ENCODE results near the gene CLRN2. TPM values are rescaled to one million over a fixed set of nuclear protein-coding genes. Genes with fewer than 3 reads are reported as not detected.

CLRN2 gene
- total and polyA plus RNA-seq, 2 of the 4 experiments (the other 2 are of a cell fraction) = not detected

GRCh38 chr4:17480210-17480927 is 34.6 kb upstream of the CLRN2 start:
- no peaks in the 10 kb centered on the region for H4K20me1 ChIP-seq (ENCODE audit: insufficient read depth, low read length)
- no peak for ATAC-seq (ENCODE audit: low read depth)
- no peak overlapping the region for H2AK9ac ChIP-seq (replicated peaks; ENCODE audit: low read depth, low read length, poor library complexity)
- H3K56ac ChIP-seq (ENCODE audit: extremely low read depth, insufficient read depth, low read length) = no peak overlapping the region
- H3K9me3 ChIP-seq (ENCODE audit: control insufficient read depth, insufficient read depth, low read length) = peaks cover 4% of the 10 kb centered on the region
- H3K9ac ChIP-seq (ENCODE audit: low read depth, low read length) = no peak overlapping the region
- H3K14ac ChIP-seq (replicated peaks; ENCODE audit: low read depth, low read length) = no peak overlapping the region
- no peak overlapping the region for H4K8ac ChIP-seq (ENCODE audit: low read depth in 2 of 2, low read length in 2 of 2)
- H3K4me1 ChIP-seq (ENCODE audit: control insufficient read depth, insufficient read depth, low read length) = no peaks in the 10 kb centered on the region
- in situ Hi-C loops (cut with MboI; ENCODE audit: low sequenced_read_pairs) = no loop called here
- dilution Hi-C loops (cut with HindIII; ENCODE audit: low sequenced_read_pairs, unreplicated experiment) = no loop called here
- H3K27me3 ChIP-seq (ENCODE audit: control insufficient read depth, insufficient read depth, low read length) = no peaks in the 10 kb centered on the region
- no peak overlapping the region for H4K5ac ChIP-seq (ENCODE audit: low read depth, low read length)
- H3K9me1 ChIP-seq (ENCODE audit: insufficient read depth, low read length) = no peaks in the 10 kb centered on the region
- H2AFZ ChIP-seq (replicated peaks; ENCODE audit: low read length, poor library complexity) = no peak overlapping the region
- H3K79me1 ChIP-seq (ENCODE audit: low read depth in 1 of 2, low read length in 2 of 2) = no peaks in the 10 kb centered on the region
- H4K91ac ChIP-seq (ENCODE audit: insufficient read depth, low read depth, low read length) = no peak overlapping the region
- no peak overlapping the region for H3K4me3 ChIP-seq (ENCODE audit: insufficient read depth, low read depth, low read length)
- DNase-seq = no peak
- no peak overlapping the region for H2BK5ac ChIP-seq (ENCODE audit: low read depth, low read length, poor library complexity, severe bottlenecking)
- no peak overlapping the region for H3K23ac ChIP-seq (ENCODE audit: low read depth, low read length)
- H2BK120ac ChIP-seq (ENCODE audit: low read depth, low read length) = no peak overlapping the region
- 80% methylated on average over 1 of the region's 7 CpGs; no CpG with 5 or more reads in 1 of the 2 experiments for WGBS, 2 experiments (ENCODE audit: extremely low coverage in 2 of 2, insufficient read length in 1 of 2)
- BruUV-seq (replicated peaks) = no TSS peak
- H3K4me2 ChIP-seq (ENCODE audit: low read depth, low read length) = no peak overlapping the region
- H2AK5ac ChIP-seq (ENCODE audit: low read depth, low read length) = no peak overlapping the region
- no peaks in the 10 kb centered on the region for H3K36me3 ChIP-seq (ENCODE audit: control insufficient read depth, insufficient read depth, low read length)
- no peak overlapping the region for H2BK20ac ChIP-seq (ENCODE audit: low read depth, low read length)
- intact Hi-C loops (cut with micrococcal nuclease) = no loop called here
- H3K4ac ChIP-seq (ENCODE audit: low read depth, low read length) = no peak overlapping the region
- no peak overlapping the region for H3K18ac ChIP-seq (ENCODE audit: low read depth, low read length)
- no peak overlapping the region for H2BK15ac ChIP-seq (ENCODE audit: low read depth, low read length)
- CTCF ChIA-PET = interaction anchor here (0.6 kb wide), 1 partner anchor 1567 kb away, joined by 3 read pairs; no protein-coding TSS in a partner anchor
- POLR2A ChIA-PET (ENCODE audit: unreplicated experiment) = no interaction called here
- TF ChIP-seq CTCF (conservative IDR thresholded peaks at IDR 0.05; ENCODE audit: low read depth, low read length) (no peak), MAFK (IDR thresholded peaks at IDR 0.05; ENCODE audit: low read depth, low read length) (no peak), SMC3 (IDR thresholded peaks at IDR 0.05; ENCODE audit: low read depth, low read length) (no peak), MAZ (IDR thresholded peaks at IDR 0.05; ENCODE audit: borderline replicate concordance, low read depth, low read length) (no peak), POLR2A (IDR thresholded peaks at IDR 0.05; ENCODE audit: low read depth, low read length) (no peak), NFE2L2 (IDR thresholded peaks at IDR 0.05; ENCODE audit: low read depth, low read length) (no peak), CEBPB (IDR thresholded peaks at IDR 0.05; ENCODE audit: low read depth, low read length) (no peak), ELK1 (IDR thresholded peaks at IDR 0.05; ENCODE audit: borderline replicate concordance, low read depth, low read length) (no peak), BHLHE40 (IDR thresholded peaks at IDR 0.05; ENCODE audit: low read depth, low read length) (no peak), MXI1 (IDR thresholded peaks at IDR 0.05; ENCODE audit: borderline replicate concordance, low read depth, low read length) (no peak), RFX5 (IDR thresholded peaks at IDR 0.05; ENCODE audit: low read depth, low read length) (no peak), CHD1 (IDR thresholded peaks at IDR 0.05; ENCODE audit: low read depth, low read length) (no peak), USF2 (IDR thresholded peaks at IDR 0.05; ENCODE audit: low read depth, low read length) (no peak), RCOR1 (IDR thresholded peaks at IDR 0.05; ENCODE audit: insufficient replicate concordance, low read length) (no peak), FOS (IDR thresholded peaks at IDR 0.05; ENCODE audit: low read depth, low read length) (no peak), RAD21 (IDR thresholded peaks at IDR 0.05; ENCODE audit: low read length) (no peak)
- H3K27ac ChIP-seq (ENCODE audit: insufficient read depth, low read length) = no peak overlapping the region
